Gastroesophageal sphincter (tissue), 4 donors: ENCODE results near the gene SHTN1. TPM values are rescaled to one million over a fixed set of nuclear protein-coding genes. Genes with fewer than 3 reads are reported as not detected.

ENCODE experiments used
- ATAC-seq: fragments of 150-250 bp; one replicate; pipeline ENCODE4 v1.9.1; 2016; ENCODE audit warnings: mild to moderate bottlenecking, moderate library complexity
- H3K27ac ChIP-seq, 4 donors: fragments of 200-600 bp; sonication (generic) in 3 of 4; 1 replicate in 3 of 4; 2 replicates in 1 of 4; pipeline ENCODE4 v1.5.1; 2016 to 2019
- H3K27me3 ChIP-seq: fragments of 200-600 bp; sonication (generic); one replicate; pipeline ENCODE4 v1.5.1; 2019
- H3K36me3 ChIP-seq, 2 donors: fragments of 200-600 bp; sonication (generic); one replicate each; pipeline ENCODE4 v1.5.1; 2019; ENCODE audit warnings: control low read depth in 1 of 2
- H3K4me1 ChIP-seq, 3 donors: fragments of 200-600 bp; sonication (generic); 1 replicate in 2 of 3; 2 replicates in 1 of 3; pipeline ENCODE4 v1.5.1; 2016 to 2019; ENCODE audit warnings: control low read depth in 2 of 3
- H3K4me3 ChIP-seq, 2 donors: fragments of 200-600 bp; sonication (generic); one replicate each; pipeline ENCODE4 v1.5.1; 2019; ENCODE audit warnings: mild to moderate bottlenecking in 1 of 2, moderate library complexity in 1 of 2
- H3K9me3 ChIP-seq, 3 donors: fragments of 200-600 bp; sonication (generic); one replicate each; pipeline ENCODE4 v1.5.1; 2017 to 2019; ENCODE audit warnings: control low read depth in 2 of 3
- CTCF ChIP-seq, 4 experiments: fragments of 200-600 bp in 2 of 4; fragments of 450-650 bp in 2 of 4; sonication (generic) in 1 of 4; IDR thresholded peaks; one replicate each; pipeline ENCODE4 v1.5.1; 2017 to 2019; ENCODE audit warnings: antibody characterized with exemption in 4 of 4, mild to moderate bottlenecking in 2 of 4, moderate library complexity in 2 of 4
- EP300 ChIP-seq: sonication (generic); formaldehyde crosslinking; IDR thresholded peaks from one replicate; pipeline ENCODE4 v1.6.1; 2017; ENCODE audit warnings: antibody characterized with exemption, mild to moderate bottlenecking
- POLR2A ChIP-seq, 2 donors: fragments of 450-650 bp; IDR thresholded peaks; one replicate each; pipeline ENCODE4 v1.6.1; 2017; ENCODE audit warnings: antibody characterized with exemption in 2 of 2, mild to moderate bottlenecking in 2 of 2, moderate library complexity in 1 of 2
- POLR2AphosphoS5 ChIP-seq: sonication (generic); formaldehyde crosslinking; IDR thresholded peaks from one replicate; pipeline ENCODE4 v1.6.1; 2017; ENCODE audit warnings: antibody characterized with exemption
- WGBS, 2 donors: methylation state at CpG; one replicate each; pipeline ENCODE4 v1.1.5; 2018; ENCODE audit warnings: low coverage in 1 of 2; 5-methylcytosine and 5-hydroxymethylcytosine counted together
- total RNA-seq, 4 donors: library from RNA; depleted of rRNA; stranded (reverse); fragments of >200 nt; gene quantifications; one replicate each; pipeline ENCODE4 v1.1.0, GENCODE V29; 2016

Gene SHTN1
- total RNA-seq, 4 donors from 2014 or later, result 4.3 to 9.2 (median 6.3) TPM

GRCh38 chr10:116873134-116873533 lies 131.9 kb downstream of the SHTN1 start:
- no peak overlapping the region for H3K4me3 ChIP-seq
- no peak overlapping the region for H3K27ac ChIP-seq
- 28 to 60% methylated on average over 1 of the region's 2 CpGs for WGBS, 2 donors
- peaks cover 8% of the 10 kb centered on the region for H3K27me3 ChIP-seq
- ATAC-seq, result no peak
- H3K9me3 ChIP-seq, result no peaks in the 10 kb centered on the region
- TF ChIP-seq CTCF (IDR thresholded peaks at IDR 0.05) (no peak), POLR2A (IDR thresholded peaks at IDR 0.05) (no peak), POLR2AphosphoS5 (no peak), EP300 (no peak)
- H3K4me1 ChIP-seq, result no peaks in the 10 kb centered on the region
- no peaks in the 10 kb centered on the region for H3K36me3 ChIP-seq

GRCh38 chr10:116870949-116871348 lies 134.0 kb downstream of the SHTN1 start:
- H3K27ac ChIP-seq, result no peak overlapping the region
- no peak for TF ChIP-seq EP300
- no peak for TF ChIP-seq POLR2A (IDR thresholded peaks at IDR 0.05)
- TF ChIP-seq POLR2AphosphoS5, result no peak
- H3K4me3 ChIP-seq, result no peak overlapping the region
- no peaks in the 10 kb centered on the region for H3K4me1 ChIP-seq
- 83 to 92% methylated on average over 2 of the region's 2 CpGs for WGBS, 2 donors
- no peaks in the 10 kb centered on the region for H3K36me3 ChIP-seq
- H3K27me3 ChIP-seq, result peaks cover 8% of the 10 kb centered on the region
- no peak for ATAC-seq
- no peaks in the 10 kb centered on the region for H3K9me3 ChIP-seq

GRCh38 chr10:116868722-116869121 lies 136.3 kb downstream of the SHTN1 start:
- no peaks in the 10 kb centered on the region for H3K4me1 ChIP-seq
- no peak overlapping the region for H3K4me3 ChIP-seq
- peaks cover 8% of the 10 kb centered on the region for H3K27me3 ChIP-seq
- no peaks in the 10 kb centered on the region for H3K36me3 ChIP-seq
- 22% methylated on average over 4 of the region's 4 CpGs; no CpG with 5 or more reads in 1 of the 2 donors for WGBS, 2 donors
- no peaks in the 10 kb centered on the region for H3K9me3 ChIP-seq
- ATAC-seq, result no peak
- TF ChIP-seq CTCF (IDR thresholded peaks at IDR 0.05), result no peak
- no peak for TF ChIP-seq POLR2AphosphoS5
- no peak for TF ChIP-seq EP300
- TF ChIP-seq POLR2A (IDR thresholded peaks at IDR 0.05), result no peak
- H3K27ac ChIP-seq, result no peak overlapping the region

- no peak for ATAC-seq
- WGBS, 2 donors, result 60 to 67% methylated on average over 3 to 4 of the region's 4 CpGs
- H3K36me3 ChIP-seq, result no peaks in the 10 kb centered on the region
- no peak overlapping the region for H3K27ac ChIP-seq
- no peaks in the 10 kb centered on the region for H3K4me1 ChIP-seq
- H3K27me3 ChIP-seq, result peaks cover 8% of the 10 kb centered on the region
- no peaks in the 10 kb centered on the region for H3K9me3 ChIP-seq
- no peak for TF ChIP-seq EP300
- no peak for TF ChIP-seq CTCF (IDR thresholded peaks at IDR 0.05)
- no peak for TF ChIP-seq POLR2A (IDR thresholded peaks at IDR 0.05)
- no peak for TF ChIP-seq POLR2AphosphoS5
- no peak overlapping the region for H3K4me3 ChIP-seq
These were observed 136.8 kb downstream of the SHTN1 start for GRCh38 chr10:116868198-116868676.

GRCh38 chr10:116866987-116867595 lies 137.9 kb downstream of the SHTN1 start:
- Histone ChIP-seq H3K4me1 (no peaks in the 10 kb centered on the region), H3K27me3 (peaks cover 8% of the 10 kb centered on the region), H3K4me3 (no peak overlapping the region), H3K36me3 (no peaks in the 10 kb centered on the region), H3K27ac (no peak overlapping the region), H3K9me3 (no peaks in the 10 kb centered on the region)
- peak; percentile 65 for ATAC-seq
- TF ChIP-seq CTCF (IDR thresholded peaks at IDR 0.05), result no peak
- no peak for TF ChIP-seq POLR2A (IDR thresholded peaks at IDR 0.05)
- TF ChIP-seq POLR2AphosphoS5, result no peak
- TF ChIP-seq EP300, result no peak
- WGBS, 2 donors, result 81 to 88% methylated on average over 2 to 6 of the region's 6 CpGs
